GM21619 (cell line): ENCODE measurements around the gene RAPGEF1.

Experiments
- ATAC-seq: cut with Tn5 transposase; IDR thresholded peaks from one replicate; pipeline ENCODE4 v1.9.1; 2021; ENCODE audit not compliant: unreplicated experiment

The RAPGEF1 gene

GRCh38 chr9:131610231-131610761 lies 129.6 kb downstream of the RAPGEF1 start:
- ATAC-seq: no peak

- no peak for ATAC-seq
Observed at GRCh38 chr9:131609099-131609830, 130.6 kb downstream of the RAPGEF1 start.

GRCh38 chr9:131608493-131609037 lies 131.3 kb downstream of the RAPGEF1 start:
- ATAC-seq: no peak

- ATAC-seq: no peak
Observed at GRCh38 chr9:131607591-131607990, 132.3 kb downstream of the RAPGEF1 start.

GRCh38 chr9:131606896-131607567 lies 132.8 kb downstream of the RAPGEF1 start:
- ATAC-seq: no peak

- no peak for ATAC-seq
Observed at GRCh38 chr9:131605770-131606590, 133.9 kb downstream of the RAPGEF1 start.

- no peak for ATAC-seq
Observed at GRCh38 chr9:131603711-131604439, 136.0 kb downstream of the RAPGEF1 start.

- no peak for ATAC-seq
Observed at GRCh38 chr9:131603199-131603598, 136.7 kb downstream of the RAPGEF1 start.

GRCh38 chr9:131601683-131602181 lies 138.1 kb downstream of the RAPGEF1 start:
- no peak for ATAC-seq

- ATAC-seq: no peak
Observed at GRCh38 chr9:131598121-131598520, 141.8 kb downstream of the RAPGEF1 start.

- no peak for ATAC-seq
Observed at GRCh38 chr9:131597246-131597645, 142.6 kb downstream of the RAPGEF1 start.

- ATAC-seq: no peak
Observed at GRCh38 chr9:131596430-131596743, 143.5 kb downstream of the RAPGEF1 start.

- ATAC-seq: no peak
Observed at GRCh38 chr9:131595696-131596429, 144.0 kb downstream of the RAPGEF1 start.

- ATAC-seq: no peak
Observed at GRCh38 chr9:131594906-131595665, 144.8 kb downstream of the RAPGEF1 start.

- ATAC-seq: no peak
Observed at GRCh38 chr9:131593936-131594665, 145.8 kb downstream of the RAPGEF1 start.

GRCh38 chr9:131593091-131593820 lies 146.6 kb downstream of the RAPGEF1 start:
- no peak for ATAC-seq

- ATAC-seq: no peak
Observed at GRCh38 chr9:131591845-131592208, 148.0 kb downstream of the RAPGEF1 start.
